ENCODE results near the gene WNT1. TPM values are rescaled to one million over a fixed set of nuclear protein-coding genes. Genes with fewer than 3 reads are reported as not detected.

The WNT1 gene
- total RNA-seq, 1 experiment from 2014 or later, result not detected

- DNase-seq (ENCODE audit: low read depth), result no peak
Observed at GRCh38 chr12:48980953-48981756, 3.0 kb downstream of the WNT1 start.

- DNase-seq (ENCODE audit: low read depth), result no peak
Observed at GRCh38 chr12:48981757-48982157, 3.6 kb downstream of the WNT1 start.

- DNase-seq (ENCODE audit: low read depth), result peak; percentile 37
Observed at GRCh38 chr12:48982397-48983080, 4.4 kb downstream of the WNT1 start.

GRCh38 chr12:48985475-48985897 lies 7.4 kb downstream of the WNT1 start:
- no peak for DNase-seq (ENCODE audit: low read depth)

GRCh38 chr12:48985901-48986300 lies 7.8 kb downstream of the WNT1 start:
- DNase-seq (ENCODE audit: low read depth), result no peak

- no peak for DNase-seq (ENCODE audit: low read depth)
Observed at GRCh38 chr12:48986720-48987291, 8.7 kb downstream of the WNT1 start.

GRCh38 chr12:48988030-48988649 lies 10.0 kb downstream of the WNT1 start:
- peak; percentile 40 for DNase-seq (ENCODE audit: low read depth)

GRCh38 chr12:48990552-48990951 lies 12.4 kb downstream of the WNT1 start:
- no peak for DNase-seq (ENCODE audit: low read depth)

GRCh38 chr12:48991247-48992050 lies 13.3 kb downstream of the WNT1 start:
- DNase-seq (ENCODE audit: low read depth), result no peak

GRCh38 chr12:48993787-48994186 lies 15.7 kb downstream of the WNT1 start:
- DNase-seq (ENCODE audit: low read depth), result no peak

- DNase-seq (ENCODE audit: low read depth), result no peak
Observed at GRCh38 chr12:48994224-48995085, 16.3 kb downstream of the WNT1 start.

GRCh38 chr12:48995086-48995879 lies 17.2 kb downstream of the WNT1 start:
- peak; percentile 75 for DNase-seq (ENCODE audit: low read depth)

- DNase-seq (ENCODE audit: low read depth), result peak; percentile 60
Observed at GRCh38 chr12:48996794-48997718, 18.9 kb downstream of the WNT1 start.

- DNase-seq (ENCODE audit: low read depth), result no peak
Observed at GRCh38 chr12:48997719-48998496, 19.8 kb downstream of the WNT1 start.

GRCh38 chr12:48998497-48999353 lies 20.6 kb downstream of the WNT1 start:
- DNase-seq (ENCODE audit: low read depth), result no peak

- DNase-seq (ENCODE audit: low read depth), result peak; percentile 67
Observed at GRCh38 chr12:48999371-49000131, 21.4 kb downstream of the WNT1 start, which contains the start of gene DDN. Gene DDN, minus strand, starts transcription at chr12:48999375. Its CDS starts 88 bp downstream, at chr12:48999287.

Data from LHCN-M2 (cell line).